Neural cell (in vitro differentiated cells): ENCODE results near the gene VIT.

Experiments used
- POLR2AphosphoS5 ChIP-seq: IDR thresholded peaks from 2 replicates; pipeline ENCODE4 v1.6.1; 2012
- TAF1 ChIP-seq: IDR thresholded peaks from 2 replicates; pipeline ENCODE4 v1.6.1; 2012; ENCODE audit warnings: low read depth
- TF ChIP-seq, protein P1 (sequence below): fragments of 450-650 bp; IDR thresholded peaks from 2 replicates; pipeline ENCODE4 v1.5.1; 2014; ENCODE audit warnings: antibody characterized with exemption, mild to moderate bottlenecking, moderate library complexity; ENCODE audit not compliant: poor library complexity, severe bottlenecking

DNA sequence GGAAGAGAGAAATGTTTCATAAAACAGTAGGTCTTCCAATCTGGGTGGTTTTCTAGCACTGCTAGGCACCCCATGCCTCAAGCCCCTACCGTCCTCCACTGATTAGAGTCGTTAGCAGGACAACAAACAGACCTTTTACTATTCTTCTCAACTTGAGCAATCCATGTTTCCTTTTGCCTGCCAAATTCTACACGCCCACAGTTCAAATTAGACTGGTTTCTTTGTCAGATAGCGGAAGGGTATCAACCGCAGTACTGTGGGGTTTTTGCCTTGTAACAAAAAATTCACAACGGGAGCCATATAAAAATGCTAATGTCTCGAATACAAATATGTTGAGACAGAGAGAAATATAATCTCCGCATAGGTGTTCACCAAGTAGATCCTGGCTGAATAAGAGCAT lies 59.9 kb downstream of the VIT start:
- TF ChIP-seq, protein P1, sequence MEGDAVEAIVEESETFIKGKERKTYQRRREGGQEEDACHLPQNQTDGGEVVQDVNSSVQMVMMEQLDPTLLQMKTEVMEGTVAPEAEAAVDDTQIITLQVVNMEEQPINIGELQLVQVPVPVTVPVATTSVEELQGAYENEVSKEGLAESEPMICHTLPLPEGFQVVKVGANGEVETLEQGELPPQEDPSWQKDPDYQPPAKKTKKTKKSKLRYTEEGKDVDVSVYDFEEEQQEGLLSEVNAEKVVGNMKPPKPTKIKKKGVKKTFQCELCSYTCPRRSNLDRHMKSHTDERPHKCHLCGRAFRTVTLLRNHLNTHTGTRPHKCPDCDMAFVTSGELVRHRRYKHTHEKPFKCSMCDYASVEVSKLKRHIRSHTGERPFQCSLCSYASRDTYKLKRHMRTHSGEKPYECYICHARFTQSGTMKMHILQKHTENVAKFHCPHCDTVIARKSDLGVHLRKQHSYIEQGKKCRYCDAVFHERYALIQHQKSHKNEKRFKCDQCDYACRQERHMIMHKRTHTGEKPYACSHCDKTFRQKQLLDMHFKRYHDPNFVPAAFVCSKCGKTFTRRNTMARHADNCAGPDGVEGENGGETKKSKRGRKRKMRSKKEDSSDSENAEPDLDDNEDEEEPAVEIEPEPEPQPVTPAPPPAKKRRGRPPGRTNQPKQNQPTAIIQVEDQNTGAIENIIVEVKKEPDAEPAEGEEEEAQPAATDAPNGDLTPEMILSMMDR, result no peak
- TF ChIP-seq TAF1 (no peak), POLR2AphosphoS5 (no peak)
